Head of caudate nucleus (tissue), 42 donors: ENCODE data around the gene ITPRIP.

Experiments used
- DNase-seq, 42 donors: peaks; one replicate each; pipeline versions ENCODE4 v3.0.0 to v3.0.0-alpha.2; 2020 to 2021; ENCODE audit warnings: mixed read lengths in 7 of 42
- intact Hi-C: fragments of 100-400 bp; cut with DNase I; formaldehyde crosslinking; loops from one replicate; pipeline ENCODE4 v1.15.0; 2022

ITPRIP gene

DNA sequence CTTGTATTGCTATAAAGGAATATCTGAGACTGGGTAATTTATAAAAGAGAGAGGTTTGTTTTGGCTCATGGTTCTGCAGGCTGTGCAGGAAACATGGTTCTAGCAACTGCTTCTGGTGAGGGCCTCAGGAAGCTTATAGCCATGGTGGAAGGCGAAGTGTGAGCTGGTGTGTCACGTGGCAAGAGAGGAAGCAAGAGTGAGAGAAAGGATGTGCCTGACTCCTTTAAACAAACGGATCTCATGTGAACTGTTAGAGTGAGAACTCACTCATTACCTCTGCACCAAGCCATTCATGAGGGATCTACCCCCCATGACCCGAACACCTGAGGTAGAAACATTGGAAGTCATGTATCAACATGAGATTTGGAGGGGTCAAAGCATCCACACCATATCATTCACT is 7.7 kb upstream of the ITPRIP start:
- intact Hi-C loops = no loop called here
- no peak for DNase-seq

DNA sequence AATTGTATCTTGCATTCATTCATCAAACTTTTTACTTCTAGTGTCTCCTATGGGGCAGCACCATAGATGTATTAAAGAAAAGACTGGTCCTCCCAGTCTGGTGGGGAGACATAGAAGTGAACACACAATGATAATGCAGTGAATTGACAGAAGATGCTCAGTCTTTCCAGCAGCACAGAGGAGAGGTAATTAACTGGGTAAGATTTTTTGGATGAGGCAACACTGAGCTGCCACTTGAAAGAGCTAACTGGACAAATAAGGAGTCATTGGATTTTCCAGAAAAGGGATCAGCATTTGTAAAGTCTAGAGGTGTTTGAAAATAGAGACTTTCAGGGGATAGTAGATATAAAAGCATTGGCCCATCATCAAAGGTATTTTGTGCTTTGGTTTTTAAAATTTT is 7.2 kb upstream of the ITPRIP start:
- intact Hi-C loops = no loop called here
- DNase-seq = no peak

DNA sequence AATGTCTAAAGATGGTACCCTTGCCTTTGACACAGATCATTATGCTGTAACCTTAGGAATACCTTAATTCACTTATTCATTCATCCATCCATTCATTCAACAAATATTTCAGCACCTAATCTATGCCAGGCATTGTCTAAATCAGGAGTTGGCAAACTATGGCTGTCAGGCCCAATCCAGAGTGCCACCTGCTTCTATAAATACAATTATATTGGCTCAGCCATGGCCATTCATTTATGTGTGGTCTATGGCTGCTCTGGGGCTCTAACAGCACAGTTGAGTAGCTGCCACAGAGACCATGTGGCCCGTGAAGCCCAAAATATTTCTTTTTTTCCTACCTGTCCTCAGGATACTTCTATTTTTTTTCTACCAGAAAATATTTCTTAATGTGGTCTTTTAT is 6.0 kb upstream of the ITPRIP start:
- intact Hi-C loops = no loop called here
- DNase-seq = no peak

DNA sequence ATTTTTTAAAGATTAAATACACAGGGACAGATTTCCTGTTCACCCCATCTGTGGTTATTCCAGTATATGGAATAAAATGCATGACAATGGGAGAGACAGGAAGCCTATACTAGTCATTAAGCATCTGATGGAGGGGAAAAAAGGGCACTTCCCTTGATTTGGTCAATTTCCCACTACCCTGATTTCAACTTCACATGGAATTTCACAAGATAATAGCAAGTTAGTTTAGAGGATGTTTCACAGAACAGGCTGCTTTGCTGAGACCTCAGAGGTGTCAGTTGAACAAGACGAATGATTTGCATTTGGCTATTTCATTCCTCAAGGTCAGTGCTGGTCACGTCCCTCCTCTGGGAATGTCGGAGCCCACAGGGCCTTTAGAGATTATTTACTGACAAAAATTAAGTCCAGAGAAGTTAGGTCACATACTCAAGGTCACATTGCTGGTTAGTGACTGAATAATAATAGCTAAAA is 4.7 kb upstream of the ITPRIP start:
- intact Hi-C loops = no loop called here
- no peak for DNase-seq

DNA sequence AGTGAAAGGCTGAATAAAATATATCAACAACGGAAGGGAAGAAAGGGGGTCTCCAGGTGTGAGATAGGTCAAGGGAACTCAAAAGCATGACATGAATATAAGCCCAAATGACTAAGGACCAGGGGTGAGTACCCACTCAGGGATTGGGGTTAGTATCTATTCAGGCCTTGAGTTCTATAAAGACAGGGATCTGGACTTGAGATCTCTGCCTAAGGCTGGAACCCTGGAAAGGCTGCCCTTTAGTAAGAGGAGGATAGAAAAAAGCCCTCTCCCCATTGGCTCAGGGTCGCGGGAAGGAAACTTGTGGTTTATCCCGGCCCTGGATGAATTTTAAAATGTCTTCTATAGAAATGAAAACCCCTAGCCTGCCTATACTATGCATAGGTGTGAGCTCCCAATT is 2.4 kb upstream of the ITPRIP start:
- DNase-seq = peak in 1 of 42 donors; percentile 34
- intact Hi-C loops = no loop called here

DNA sequence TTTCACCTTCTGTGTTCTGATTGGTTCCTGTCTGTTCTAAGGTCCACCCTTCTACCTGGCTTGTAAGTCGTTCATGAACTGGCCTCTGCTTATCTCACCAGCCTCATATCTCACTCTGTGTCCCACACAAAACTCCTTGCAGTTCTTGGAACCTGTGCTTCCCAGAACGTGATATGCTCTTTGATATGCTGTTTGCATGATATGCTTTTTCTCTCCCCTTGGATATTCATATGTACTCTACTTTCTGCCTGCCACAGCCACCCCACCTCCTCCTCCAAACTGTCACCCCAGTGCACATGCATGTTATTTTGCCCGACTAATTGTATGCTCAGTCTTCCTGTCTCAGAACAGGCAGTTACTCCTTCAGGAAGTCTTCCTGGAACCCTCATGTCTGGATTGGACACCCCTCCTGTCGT is 1.9 kb upstream of the ITPRIP start:
- intact Hi-C loops = no loop called here
- DNase-seq = peak in 3 of 42 donors; percentile 3 to 30 (median 25)

DNA sequence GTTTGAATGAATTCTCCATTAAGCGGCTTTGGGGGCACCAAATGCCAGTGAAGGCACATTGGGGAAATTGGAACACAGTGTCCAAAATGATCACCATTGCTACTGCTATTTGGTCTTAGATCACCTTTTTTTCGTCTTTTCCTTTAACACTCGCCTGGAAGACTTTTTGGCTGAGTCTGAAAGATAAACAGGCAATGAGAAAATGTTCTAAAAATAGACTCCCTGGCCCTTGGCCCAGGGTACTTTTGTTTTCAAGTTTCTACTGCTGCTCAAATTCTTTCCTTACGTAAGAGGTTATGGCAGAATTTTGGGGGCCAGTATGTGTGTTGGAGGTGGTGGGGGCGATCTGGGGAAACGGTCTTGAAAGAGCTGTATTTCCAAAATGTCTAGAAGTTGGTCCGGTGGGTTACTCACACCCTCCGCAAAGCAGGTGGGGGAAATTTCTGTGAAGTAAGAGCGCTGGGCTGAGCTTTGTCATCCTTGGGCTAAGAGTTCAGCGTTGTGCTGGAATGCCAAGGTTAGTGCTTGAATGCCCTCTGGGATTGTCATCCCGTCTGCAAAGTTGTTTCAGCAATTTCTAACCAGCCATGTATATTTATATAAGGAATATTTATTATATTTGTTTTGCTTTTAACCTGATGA is 1.3 kb upstream of the ITPRIP start:
- peak in 4 of 42 donors; percentile 41 to 58 (median 50) for DNase-seq
- intact Hi-C loops = no loop called here

DNA sequence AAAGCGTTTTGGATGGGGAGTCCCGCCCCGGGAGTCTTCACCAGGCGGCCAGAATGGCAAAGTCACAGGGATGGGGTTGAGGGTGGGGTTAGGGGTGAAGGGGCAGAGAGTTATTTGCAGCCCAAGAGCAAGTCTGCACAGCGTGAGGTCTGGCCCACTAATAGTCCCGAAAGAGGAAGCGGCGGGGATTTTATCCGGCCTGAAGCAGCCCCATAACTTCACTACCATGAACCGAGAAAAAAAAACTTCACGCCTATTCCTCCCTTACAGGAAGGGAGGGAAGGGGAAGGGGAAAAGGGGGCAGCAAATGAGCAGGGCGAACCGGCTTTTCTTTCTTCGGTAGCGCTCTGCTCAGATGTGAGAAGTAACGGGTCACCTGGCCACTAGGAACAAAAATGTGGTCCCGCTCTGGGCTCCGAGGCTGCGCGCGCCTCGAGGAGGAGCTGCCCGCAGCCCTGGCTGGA is 712 bp downstream of the ITPRIP start:
- intact Hi-C loops = no loop called here
- DNase-seq = peak in 9 of 42 donors; percentile 29 to 64 (median 39)

DNA sequence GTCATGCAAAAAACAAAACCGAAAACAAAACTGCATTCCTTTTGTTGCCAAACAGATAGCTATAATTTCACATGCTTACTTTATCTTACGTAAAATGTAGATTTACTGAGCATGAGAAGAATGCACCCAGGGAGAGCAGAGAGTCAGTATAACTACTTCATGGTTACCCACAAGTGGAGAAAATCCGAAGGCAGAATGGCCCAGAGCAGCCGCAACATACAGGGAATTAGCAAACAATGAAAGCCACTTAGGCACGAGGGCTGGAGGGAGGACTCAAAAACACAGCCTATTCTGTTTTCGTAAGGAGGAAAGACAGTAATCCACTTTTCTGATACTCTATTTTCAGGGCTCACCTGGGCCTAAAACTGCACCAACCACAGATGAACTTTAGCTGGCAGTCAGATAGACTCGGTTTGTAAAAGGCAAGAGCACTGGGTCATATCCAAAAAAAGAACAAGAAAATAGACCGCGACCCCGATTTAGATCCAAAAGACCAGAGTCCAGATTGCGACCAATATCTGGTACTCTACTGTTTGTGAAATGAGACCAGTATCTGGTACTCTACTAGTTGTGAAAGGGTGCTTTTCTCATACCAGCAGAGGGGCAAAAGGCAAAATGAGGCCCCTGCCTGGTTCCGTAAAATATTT is 1.3 kb downstream of the ITPRIP start:
- intact Hi-C loops = no loop called here

DNA sequence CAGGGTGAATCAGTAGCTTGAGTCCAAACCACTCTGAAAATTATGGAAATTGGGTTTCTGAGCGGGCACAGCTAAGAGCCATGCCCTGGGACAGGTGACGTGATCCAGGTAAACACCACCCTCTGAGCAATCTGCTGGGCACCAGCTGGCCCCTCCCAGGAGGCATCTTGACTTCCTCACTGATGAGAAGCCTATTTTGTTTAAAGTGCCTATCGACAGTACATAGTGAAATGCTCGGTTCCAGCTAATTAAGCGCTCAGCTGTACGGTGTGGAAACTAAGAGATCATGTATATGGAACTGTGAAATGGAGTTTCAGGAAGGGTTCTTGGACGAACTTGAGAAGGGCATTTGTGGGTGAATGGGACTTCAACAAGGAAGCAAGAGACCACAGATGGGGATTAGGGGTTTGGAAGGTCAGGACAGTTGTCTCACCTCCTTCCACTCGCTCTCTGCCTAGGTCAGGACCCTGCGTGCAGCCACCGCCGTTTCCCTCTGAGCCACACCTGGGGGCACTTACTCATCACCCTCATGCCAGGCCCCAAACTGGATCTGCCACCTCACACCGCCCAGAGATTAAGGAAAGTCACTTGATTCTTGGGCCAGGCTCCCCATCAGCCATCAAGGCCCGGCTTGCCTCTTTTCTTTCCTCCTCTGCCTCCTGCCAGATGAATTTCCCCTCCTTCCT is 3.2 kb downstream of the ITPRIP start:
- intact Hi-C loops = no loop called here
- peak in 7 of 42 donors; percentile 4 to 34 (median 7) for DNase-seq

More for the DNA sequence above, 1.3 kb downstream of the ITPRIP start:
- peak in 7 of 42 donors; percentile 6 to 43 (median 25) for DNase-seq

DNA sequence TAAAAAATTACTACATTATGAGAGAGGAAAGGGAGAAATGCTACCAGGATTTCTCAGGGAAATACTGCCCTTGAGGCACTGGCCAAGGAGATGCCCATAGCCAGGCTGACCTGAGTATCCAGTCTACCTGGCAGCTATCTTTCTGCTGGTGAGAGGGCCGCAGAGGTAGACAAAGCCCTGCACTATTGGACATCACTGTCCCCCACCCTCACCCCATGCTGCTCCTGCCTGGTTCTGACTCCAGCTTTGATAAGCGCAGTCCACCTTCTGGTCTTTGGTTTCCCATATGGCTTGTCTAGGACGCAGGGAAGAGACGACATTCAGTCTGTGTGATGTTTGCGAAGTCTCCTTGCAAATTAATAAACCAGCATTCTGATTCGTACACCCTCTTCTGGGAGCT is 3.7 kb downstream of the ITPRIP start:
- intact Hi-C loops = no loop called here
- peak in 2 of 42 donors; percentile 1 to 25 for DNase-seq

DNA sequence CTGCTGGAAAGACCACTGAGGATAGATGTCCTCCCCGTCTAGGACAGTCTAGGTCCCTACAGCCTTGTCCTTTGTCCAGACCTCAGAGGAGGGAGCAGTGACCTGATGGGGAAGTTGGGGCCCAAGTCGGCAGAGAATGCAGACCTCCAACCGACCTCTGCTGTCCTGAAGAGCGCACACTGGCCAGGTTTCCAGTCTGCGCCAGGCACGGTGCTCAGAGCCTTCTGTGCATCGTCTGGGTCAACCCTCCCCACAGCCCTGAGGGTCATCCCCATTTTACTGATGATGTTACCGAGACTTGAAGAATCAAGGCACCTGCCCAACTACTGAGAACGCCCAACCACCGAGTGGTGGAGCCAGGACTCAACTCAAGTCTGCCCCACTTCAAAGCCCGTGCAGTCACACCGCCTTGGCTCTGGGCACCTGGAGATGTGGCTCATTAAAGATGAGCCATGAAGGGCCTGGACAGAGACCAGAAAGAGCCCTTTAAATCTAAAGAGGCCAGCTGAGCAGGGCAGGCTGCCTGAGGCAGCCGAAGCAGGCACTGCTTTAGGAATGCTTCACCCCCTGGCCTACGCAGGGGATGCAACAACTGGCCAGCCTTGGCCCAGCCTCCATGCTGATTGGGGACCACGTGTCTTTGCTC is 4.4 kb downstream of the ITPRIP start:
- peak in 7 of 42 donors; percentile 1 to 40 (median 7) for DNase-seq
- intact Hi-C loops = no loop called here

DNA sequence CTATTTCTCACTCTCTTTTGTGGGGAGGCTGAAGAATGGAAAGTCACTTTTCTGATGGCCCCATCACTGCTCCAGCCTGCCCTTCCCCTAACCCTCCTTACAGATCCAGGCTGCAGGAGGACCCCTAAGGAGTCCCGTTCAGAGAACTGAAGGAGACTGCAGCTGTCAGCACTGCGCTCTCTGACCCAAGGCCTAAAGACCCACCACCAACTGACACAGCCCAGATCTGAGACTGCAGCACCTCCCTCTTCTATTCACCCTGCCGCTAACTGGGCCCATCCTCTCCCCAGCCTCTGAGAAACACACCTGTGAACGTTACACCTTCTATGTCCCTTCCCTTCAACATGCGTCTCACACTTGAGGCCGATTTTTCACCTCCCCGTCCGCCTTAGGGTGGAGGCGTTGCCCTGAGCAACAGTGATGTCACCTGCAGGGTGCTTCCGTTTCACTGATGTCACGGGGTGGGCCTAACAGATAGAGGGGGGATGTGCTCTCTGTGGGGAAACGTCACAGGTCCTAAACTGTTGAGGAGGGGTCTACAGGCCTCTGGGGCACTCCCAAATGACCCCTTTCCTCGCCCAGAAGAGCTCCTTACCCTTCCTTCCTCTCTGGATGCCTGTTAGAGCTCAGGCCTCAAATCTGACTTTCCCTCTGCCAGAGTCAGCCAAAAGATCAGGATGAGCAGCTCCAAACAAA is 5.1 kb downstream of the ITPRIP start:
- DNase-seq = peak in 6 of 42 donors; percentile 1 to 19 (median 10)
- intact Hi-C loops = no loop called here

DNA sequence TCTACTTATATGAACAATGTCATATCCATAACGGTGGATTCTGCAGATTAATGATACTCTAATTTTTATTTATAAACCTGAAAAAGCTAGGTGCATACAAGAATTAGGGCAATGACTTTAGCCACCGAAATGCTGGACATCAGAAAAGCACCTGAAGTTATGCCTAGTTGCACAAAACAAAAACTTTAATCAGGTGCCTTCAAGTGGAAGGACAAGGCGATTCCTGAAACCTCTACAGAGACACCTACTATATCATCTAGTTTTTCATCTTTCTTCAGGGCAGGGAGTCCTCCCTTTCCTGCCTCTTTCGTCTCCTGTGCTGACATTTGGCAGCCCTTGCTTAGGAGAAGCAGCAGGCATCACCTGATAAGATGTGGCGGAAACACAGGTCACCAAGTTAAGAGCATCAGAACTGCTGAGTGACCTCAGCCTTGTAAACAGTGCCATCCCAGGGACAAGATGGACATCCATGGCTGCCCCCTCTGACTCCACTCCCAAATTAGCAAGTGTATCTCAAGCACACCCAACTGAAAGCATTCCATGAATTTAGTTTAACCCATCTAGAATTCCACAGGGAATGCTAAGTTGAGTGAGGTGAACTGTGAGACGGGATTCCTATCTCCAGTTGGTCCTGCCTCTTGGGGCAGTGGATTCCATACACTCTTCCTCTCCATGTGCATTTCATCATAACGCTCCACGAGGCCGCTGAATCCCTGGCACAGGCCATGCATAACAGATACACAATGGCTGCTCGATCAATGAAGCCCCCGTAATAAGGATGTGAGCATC is 5.8 kb downstream of the ITPRIP start:
- DNase-seq = peak in 5 of 42 donors; percentile 1 to 26 (median 3)
- intact Hi-C loops = no loop called here

DNA sequence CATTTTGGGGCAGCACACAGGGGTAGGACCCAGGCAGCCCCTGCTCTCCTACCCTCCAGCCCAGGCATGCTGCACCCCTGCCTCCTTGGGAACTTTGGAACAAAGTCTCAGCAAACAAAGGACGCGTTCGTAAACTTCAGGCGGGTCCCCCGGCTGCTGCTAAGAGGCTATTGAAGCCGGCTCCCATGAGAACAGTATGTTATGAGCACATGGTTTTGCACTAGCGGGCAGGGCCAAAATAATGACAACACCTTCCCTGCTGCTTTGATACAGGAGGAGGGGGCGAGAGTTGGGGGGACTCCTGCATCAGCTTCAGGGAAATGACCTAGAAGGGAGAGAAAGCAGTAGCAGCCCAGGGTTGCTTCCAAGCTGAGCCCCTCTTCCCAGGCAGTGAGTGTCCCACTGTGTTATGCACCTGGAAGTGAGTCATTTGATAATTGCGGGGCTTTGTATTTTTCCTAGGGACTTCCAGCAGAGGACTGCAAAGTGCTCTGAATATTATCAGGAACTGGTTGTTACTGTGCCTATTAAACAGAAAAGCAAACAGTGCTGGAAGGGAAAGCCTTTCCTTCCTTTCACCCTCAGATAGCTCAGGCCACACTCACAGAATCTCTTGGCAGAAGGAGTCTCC is 6.9 kb downstream of the ITPRIP start:
- intact Hi-C loops = no loop called here
- DNase-seq = peak in 5 of 42 donors; percentile 5 to 41 (median 29)

DNA sequence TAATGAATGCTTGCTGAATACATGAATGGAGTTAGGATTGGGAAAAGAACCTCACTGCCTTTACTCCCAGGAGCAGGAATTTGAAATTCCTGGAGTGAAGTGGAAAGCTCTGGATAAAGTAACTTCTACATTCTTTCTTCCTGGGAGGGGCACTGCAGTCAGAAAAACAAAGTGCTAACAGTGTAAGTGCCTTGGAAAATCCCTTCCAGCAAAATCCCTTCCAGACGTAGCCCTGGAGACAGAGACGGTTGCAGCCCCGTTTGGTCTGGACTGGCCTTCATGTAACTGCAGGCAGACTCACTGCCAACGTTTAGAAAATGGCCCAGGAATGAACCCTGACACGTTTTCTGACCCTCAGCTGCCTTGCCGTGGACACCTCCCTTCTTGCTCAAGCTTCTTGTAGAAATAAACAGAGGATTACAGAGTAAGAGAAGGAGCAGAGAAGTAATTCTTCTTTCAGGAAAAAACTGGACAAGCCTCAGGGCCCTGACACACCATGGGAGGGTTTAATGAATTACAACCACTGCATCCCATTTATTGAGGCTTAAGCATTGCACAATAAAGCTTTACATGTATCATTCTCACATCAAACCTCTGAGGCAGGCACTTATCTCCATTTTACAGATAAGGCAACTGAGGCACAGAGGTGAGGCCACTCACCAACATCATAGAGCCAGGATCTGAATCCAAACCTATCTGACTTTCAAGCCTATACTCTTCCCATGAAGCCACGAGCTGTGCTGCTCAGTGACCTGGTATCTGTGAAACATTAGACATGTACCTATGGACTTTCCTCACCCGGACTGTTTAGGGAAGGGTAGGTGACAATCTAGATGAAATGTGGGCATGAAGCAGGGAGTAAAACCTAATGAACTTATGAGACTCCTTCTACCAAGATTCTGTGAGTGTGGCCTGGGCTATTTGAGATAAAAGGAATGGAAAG is 7.8 kb downstream of the ITPRIP start:
- intact Hi-C loops = no loop called here
- DNase-seq = peak in 2 of 42 donors; percentile 21 to 33

DNA sequence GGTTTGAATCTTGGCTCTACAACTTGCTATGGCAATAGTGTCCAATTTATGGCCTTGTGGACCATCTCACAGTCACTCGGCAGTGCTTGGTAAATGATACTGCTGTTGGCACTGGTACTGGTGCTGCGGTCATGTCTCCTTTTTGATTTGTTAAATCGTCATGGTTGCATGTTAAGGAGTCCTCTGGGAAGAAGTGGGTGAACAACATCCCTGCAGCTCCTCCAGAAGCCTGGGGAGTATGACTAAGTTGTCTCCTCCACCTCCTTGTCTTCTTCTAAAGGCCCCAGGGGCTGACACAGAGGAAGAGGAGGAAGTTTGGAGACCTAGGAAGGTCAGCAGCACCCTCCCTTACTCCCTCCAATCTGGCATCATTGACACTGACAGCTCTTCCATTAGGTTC is 8.5 kb downstream of the ITPRIP start:
- peak in 2 of 42 donors; percentile 32 to 35 for DNase-seq
- intact Hi-C loops = no loop called here
